Testis (tissue), 3 donors: ENCODE data around the gene RSPH1. TPM values are rescaled to one million over a fixed set of nuclear protein-coding genes. Genes with fewer than 3 reads are reported as not detected.
A peak's percentile ranks its signal among the peaks of the same experiment; 100 is the strongest.

ENCODE experiments used
- DNase-seq: peaks from one replicate; pipeline ENCODE4 v3.0.0-alpha.2; 2019
- H3K27ac ChIP-seq, 2 donors: fragments of 200-600 bp; sonication (generic); one replicate each; pipeline ENCODE4 v1.5.1; 2019
- H3K27me3 ChIP-seq: fragments of 200-600 bp; sonication (generic); one replicate; pipeline ENCODE4 v1.5.1; 2019
- H3K36me3 ChIP-seq: fragments of 200-600 bp; sonication (generic); one replicate; pipeline ENCODE4 v1.5.1; 2017; ENCODE audit warnings: low read depth; ENCODE audit errors: missing control alignments
- H3K4me1 ChIP-seq: fragments of 200-600 bp; sonication (generic); one replicate; pipeline ENCODE4 v1.5.1; 2019
- H3K4me3 ChIP-seq, 2 donors: fragments of 200-600 bp; sonication (generic); one replicate each; pipeline ENCODE4 v1.5.1; 2017 to 2019
- H3K9me3 ChIP-seq: fragments of 200-600 bp; sonication (generic); one replicate; pipeline ENCODE4 v1.5.1; 2017
- CTCF ChIP-seq, 3 experiments: fragments of 450-650 bp in 2 of 3; fragments of 200-600 bp in 1 of 3; sonication (generic) in 1 of 3; IDR thresholded peaks; one replicate each; pipeline ENCODE4 v1.5.1; 2016 to 2019; ENCODE audit warnings: antibody characterized with exemption in 3 of 3, mild to moderate bottlenecking in 2 of 3, moderate library complexity in 1 of 3
- POLR2A ChIP-seq: fragments of 450-650 bp; IDR thresholded peaks from one replicate; pipeline ENCODE4 v1.6.1; 2017; ENCODE audit warnings: antibody characterized with exemption, mild to moderate bottlenecking, moderate library complexity
- WGBS, 2 donors: methylation state at CpG; one replicate each; pipeline ENCODE4 v1.1.5; 2018; 5-methylcytosine and 5-hydroxymethylcytosine counted together
- intact Hi-C: fragments of 100-400 bp; cut with DNase I; formaldehyde crosslinking; loops from one replicate; pipeline ENCODE4 v1.15.1; 2023; ENCODE audit warnings: low total_unique reads
- polyA plus RNA-seq: library from polyadenylated mRNA; stranded (reverse); fragments of 350-450 nt; fragmentation: Illumina TruSeq; extraction: RNeasy Lipid Tissue Mini Kit (QIAGEN cat#74804); gene quantifications from one replicate; pipeline ENCODE4 v1.2.3, GENCODE V29; 2014; ENCODE audit warnings: low read depth, low replicate concordance; ENCODE audit not compliant: insufficient read depth
- total RNA-seq, 2 donors: library from RNA; depleted of rRNA; stranded (reverse); fragments of >200 nt; gene quantifications; one replicate each; pipeline ENCODE4 v1.2.3, GENCODE V29; 2016

Gene RSPH1
- total and polyA plus RNA-seq, 3 donors from 2014 or later, result 10.4 to 59.6 (median 20.8) TPM

DNA sequence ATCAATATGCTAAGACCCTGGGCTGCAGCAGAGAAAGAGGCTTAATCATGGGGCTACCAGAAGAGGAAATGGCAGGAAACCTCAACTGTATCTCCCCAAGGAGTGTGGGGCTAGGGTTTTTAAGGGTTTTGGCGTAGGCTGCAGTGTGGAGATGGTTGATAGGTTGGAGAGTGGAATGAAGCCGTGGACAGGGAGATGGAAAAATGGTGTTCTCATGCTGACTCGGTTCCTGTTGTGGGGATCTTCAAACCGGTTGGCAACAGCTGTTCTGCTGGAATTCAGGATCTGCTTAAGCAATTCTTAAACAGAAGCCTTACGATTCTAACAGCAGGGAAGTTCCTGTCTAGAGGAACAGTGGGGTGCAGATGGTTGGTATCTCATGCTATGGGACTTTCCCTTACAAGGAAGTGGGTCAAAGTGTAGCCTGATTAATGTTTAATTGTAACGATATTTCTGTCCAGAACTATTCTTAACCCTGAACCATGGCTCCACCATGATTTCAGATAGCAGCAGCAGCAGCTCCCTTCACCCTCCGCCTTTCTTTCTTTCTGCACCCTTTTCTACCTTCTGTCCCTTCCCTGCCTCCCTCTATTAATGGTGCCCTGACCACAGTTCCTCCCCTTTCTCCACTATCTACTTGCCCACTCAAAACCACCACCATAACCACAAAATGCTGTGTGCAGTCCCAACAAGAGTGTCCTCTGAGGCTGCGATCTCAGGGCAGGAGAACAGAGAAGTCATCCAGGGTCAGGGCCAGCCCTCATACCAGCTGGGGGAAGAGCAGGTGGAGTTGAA, 30.8 kb downstream of the RSPH1 start:
- TF ChIP-seq CTCF (IDR thresholded peaks at IDR 0.05) (no peak), POLR2A (no peak)
- intact Hi-C loops, result no loop called here
- Histone ChIP-seq H3K27me3 (no peaks in the 10 kb centered on the region), H3K9me3 (no peaks in the 10 kb centered on the region), H3K4me3 (no peak overlapping the region), H3K4me1 (no peaks in the 10 kb centered on the region), H3K36me3 (no peaks in the 10 kb centered on the region), H3K27ac (no peak overlapping the region)
- 61 to 71% methylated on average over 8 of the region's 8 CpGs for WGBS, 2 donors
- DNase-seq, result no peak

GRCh38 chr21:42463861-42464515, 32.0 kb downstream of the RSPH1 start:
- Histone ChIP-seq H3K27me3 (no peaks in the 10 kb centered on the region), H3K9me3 (no peaks in the 10 kb centered on the region), H3K36me3 (no peaks in the 10 kb centered on the region), H3K27ac (no peak overlapping the region), H3K4me3 (peak overlapping the region; percentile 19 to 32), H3K4me1 (no peaks in the 10 kb centered on the region)
- TF ChIP-seq POLR2A, result no peak
- no peak for TF ChIP-seq CTCF (IDR thresholded peaks at IDR 0.05)
- WGBS, 2 donors, result 63 to 74% methylated on average over 17 of the region's 17 CpGs
- intact Hi-C loops, result no loop called here
- DNase-seq, result peak; percentile 78

- H3K27ac ChIP-seq, result no peak overlapping the region
- no peaks in the 10 kb centered on the region for H3K36me3 ChIP-seq
- H3K4me3 ChIP-seq, result no peak overlapping the region
- no peaks in the 10 kb centered on the region for H3K9me3 ChIP-seq
- TF ChIP-seq POLR2A (no peak), CTCF (IDR thresholded peaks at IDR 0.05) (no peak)
- intact Hi-C loops, result no loop called here
- H3K27me3 ChIP-seq, result no peaks in the 10 kb centered on the region
- DNase-seq, result no peak
- no peaks in the 10 kb centered on the region for H3K4me1 ChIP-seq
- WGBS, 2 donors, result 88 to 94% methylated on average over 10 of the region's 10 CpGs
These were observed 33.8 kb downstream of the RSPH1 start for GRCh38 chr21:42461881-42462877.

DNA sequence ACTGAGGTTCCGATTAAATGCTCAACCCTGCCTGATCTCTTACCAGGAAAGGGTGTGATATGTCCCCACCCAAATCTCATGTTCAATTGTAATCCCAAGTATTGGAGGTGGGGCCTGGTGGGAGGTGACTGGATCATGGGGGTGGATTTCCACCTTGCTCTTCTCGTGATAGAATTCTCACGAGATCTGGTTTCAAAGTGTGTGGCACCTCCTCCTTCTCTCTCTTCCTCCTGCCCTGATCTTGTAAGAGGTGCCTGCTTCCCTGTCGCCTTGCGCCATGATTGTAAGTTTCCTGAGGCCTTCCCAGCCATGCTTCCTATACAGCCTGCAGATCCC, 34.9 kb downstream of the RSPH1 start:
- H3K9me3 ChIP-seq, result no peaks in the 10 kb centered on the region
- TF ChIP-seq CTCF (IDR thresholded peaks at IDR 0.05) (no peak), POLR2A (no peak)
- 74 to 81% methylated on average over 5 of the region's 5 CpGs for WGBS, 2 donors
- H3K4me1 ChIP-seq, result no peaks in the 10 kb centered on the region
- no peak for DNase-seq
- intact Hi-C loops, result no loop called here
- no peaks in the 10 kb centered on the region for H3K36me3 ChIP-seq
- H3K27ac ChIP-seq, result no peak overlapping the region
- no peak overlapping the region for H3K4me3 ChIP-seq
- H3K27me3 ChIP-seq, result no peaks in the 10 kb centered on the region
